ENCODE results near the gene AHDC1.
A peak's percentile ranks its signal among the peaks of the same experiment; 100 is the strongest.

DNA sequence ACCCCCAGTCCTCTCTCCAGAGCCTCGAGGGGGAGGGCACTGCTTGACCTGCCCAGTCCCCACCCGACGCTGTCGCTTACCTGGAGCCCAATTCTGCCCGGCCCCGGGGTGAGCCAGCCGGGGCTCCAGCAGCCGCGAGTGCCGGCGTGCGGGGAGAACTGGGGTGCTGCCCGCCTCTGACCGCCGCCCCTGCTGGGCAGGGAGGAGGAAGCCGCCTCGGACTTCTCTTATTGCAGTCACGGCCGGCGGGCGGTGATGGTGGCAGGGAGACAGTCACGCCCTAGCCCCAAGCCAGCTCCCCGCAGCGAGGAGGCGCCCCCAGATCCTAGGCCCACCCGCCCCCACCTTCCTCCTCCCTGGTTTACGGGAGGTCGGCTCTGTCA, 31.0 kb upstream of the AHDC1 start, which contains the start of gene FGR:
- TF ChIP-seq, protein P1, sequence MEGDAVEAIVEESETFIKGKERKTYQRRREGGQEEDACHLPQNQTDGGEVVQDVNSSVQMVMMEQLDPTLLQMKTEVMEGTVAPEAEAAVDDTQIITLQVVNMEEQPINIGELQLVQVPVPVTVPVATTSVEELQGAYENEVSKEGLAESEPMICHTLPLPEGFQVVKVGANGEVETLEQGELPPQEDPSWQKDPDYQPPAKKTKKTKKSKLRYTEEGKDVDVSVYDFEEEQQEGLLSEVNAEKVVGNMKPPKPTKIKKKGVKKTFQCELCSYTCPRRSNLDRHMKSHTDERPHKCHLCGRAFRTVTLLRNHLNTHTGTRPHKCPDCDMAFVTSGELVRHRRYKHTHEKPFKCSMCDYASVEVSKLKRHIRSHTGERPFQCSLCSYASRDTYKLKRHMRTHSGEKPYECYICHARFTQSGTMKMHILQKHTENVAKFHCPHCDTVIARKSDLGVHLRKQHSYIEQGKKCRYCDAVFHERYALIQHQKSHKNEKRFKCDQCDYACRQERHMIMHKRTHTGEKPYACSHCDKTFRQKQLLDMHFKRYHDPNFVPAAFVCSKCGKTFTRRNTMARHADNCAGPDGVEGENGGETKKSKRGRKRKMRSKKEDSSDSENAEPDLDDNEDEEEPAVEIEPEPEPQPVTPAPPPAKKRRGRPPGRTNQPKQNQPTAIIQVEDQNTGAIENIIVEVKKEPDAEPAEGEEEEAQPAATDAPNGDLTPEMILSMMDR (IDR thresholded peaks at IDR 0.05) = no peak
- TF ChIP-seq EZH2phosphoT487 (IDR thresholded peaks at IDR 0.05) (no peak), EZH2 (IDR thresholded peaks at IDR 0.05) (peak; percentile 5)

Measured in neural progenitor cell (in vitro differentiated cells).